K562 (cell line): ENCODE results near the gene VIM. TPM values are rescaled to one million over a fixed set of nuclear protein-coding genes. Genes with fewer than 3 reads are reported as not detected.

Experiments
- ATAC-seq: fragments of 200-7000 bp; cut with Tn5 transposase; 3 replicates; pipeline ENCODE4 v1.9.1; 2020; ENCODE audit warnings: moderate library complexity
- BruUV-seq: library from RNA; stranded (reverse); fragments of 400-500 nt; replicated peaks from 2 replicates; lab custom pipeline; 2021; lab: Mats Ljungman, UMichigan
- CTCF ChIA-PET: fragments of 300-600 bp; formaldehyde crosslinking; extraction: SDS; loops from one replicate; lab custom pipeline; 2021; ENCODE audit warnings: low intra/inter-chr PET ratio; lab: Yijun Ruan, JAX
- POLR2A ChIA-PET: fragments of 300-600, 350-650 bp; sonication (Branson Sonifier 250); formaldehyde crosslinking; extraction: SDS; loops from one replicate; lab custom pipeline; 2021; ENCODE audit warnings: antibody characterized with exemption, inconsistent platforms; lab: Yijun Ruan, JAX
- DNase-seq, 4 experiments: peaks; one replicate each; pipeline versions ENCODE4 v3.0.0 to v3.0.0-alpha.2; 2011 to 2018; ENCODE audit warnings: low spot score in 3 of 4, mixed read lengths in 3 of 4; ENCODE audit errors: extremely low read depth in 1 of 4
- FAIRE-seq: peaks from 2 replicates; lab custom pipeline; 2011; peaks lifted over from hg19 to GRCh38; lab: Jason Lieb, UNC
- H2AFZ ChIP-seq: 2 replicates; pipeline ENCODE4 v1.6.0; 2011; ENCODE audit warnings: low read depth, low read length, control low read depth, inconsistent platforms
- H3K27ac ChIP-seq: fragments of 200-600 bp; 3 replicates; pipeline ENCODE4 v1.8.0; 2011; ENCODE audit warnings: low read depth, mild to moderate bottlenecking, control low read depth, inconsistent platforms, low read length, moderate library complexity, mixed read lengths; ENCODE audit errors: extremely low read depth
- H3K27me3 ChIP-seq, 2 experiments: fragments of 300-600 bp in 1 of 2; 2 replicates in 1 of 2; 3 replicates in 1 of 2; pipeline versions ENCODE4 v1.6.0 to v1.8.0; 2011; ENCODE audit warnings: inconsistent platforms in 2 of 2, low read length in 2 of 2, mild to moderate bottlenecking in 1 of 2, mixed read lengths in 1 of 2, moderate library complexity in 1 of 2; ENCODE audit not compliant: control insufficient read depth in 2 of 2, insufficient read depth in 2 of 2
- H3K36me3 ChIP-seq: fragments of 300-600 bp; 3 replicates; pipeline ENCODE4 v1.8.0; 2011; ENCODE audit warnings: mild to moderate bottlenecking, low read length, inconsistent platforms; ENCODE audit not compliant: control insufficient read depth, insufficient read depth
- H3K4me1 ChIP-seq, 2 experiments: fragments of 200-600 bp in 1 of 2; replicated peaks in 1 of 2; 2 replicates in 1 of 2; 3 replicates in 1 of 2; pipeline versions ENCODE4 v1.5.1 to v1.8.0; 2011; ENCODE audit warnings: inconsistent platforms in 2 of 2, low read length in 2 of 2, mild to moderate bottlenecking in 1 of 2, mixed read lengths in 1 of 2, moderate library complexity in 1 of 2; ENCODE audit not compliant: control insufficient read depth in 2 of 2, insufficient read depth in 2 of 2
- H3K4me2 ChIP-seq: 2 replicates; pipeline ENCODE4 v1.6.1; 2011; ENCODE audit warnings: low read length, control low read depth, inconsistent platforms, mixed read lengths; ENCODE audit not compliant: insufficient read depth
- H3K4me3 ChIP-seq: fragments of 200-600 bp; sonication (generic), shearing (Covaris generic); 2 replicates; pipeline ENCODE4 v1.5.1; 2016; ENCODE audit warnings: control low read depth, inconsistent platforms
- H3K79me2 ChIP-seq: fragments of 200-600 bp; 3 replicates; pipeline ENCODE4 v1.8.0; 2011; ENCODE audit warnings: low read length, inconsistent platforms; ENCODE audit not compliant: control insufficient read depth, insufficient read depth
- H3K9ac ChIP-seq, 2 experiments: 2 replicates each; pipeline versions ENCODE4 v1.6.0 to v1.6.1; 2011; ENCODE audit warnings: low read depth in 2 of 2, low read length in 2 of 2, control low read depth in 1 of 2, inconsistent platforms in 1 of 2, mild to moderate bottlenecking in 1 of 2, mixed read lengths in 1 of 2; ENCODE audit not compliant: insufficient read depth in 1 of 2
- H3K9me1 ChIP-seq: one replicate; pipeline ENCODE4 v1.6.0; 2011; ENCODE audit warnings: inconsistent platforms, mild to moderate bottlenecking, low read length, moderate library complexity; ENCODE audit not compliant: control insufficient read depth, insufficient read depth
- H3K9me3 ChIP-seq: replicated peaks from 2 replicates; pipeline ENCODE4 v1.5.1; 2011; ENCODE audit warnings: low read depth, low read length, inconsistent platforms; ENCODE audit not compliant: control insufficient read depth, insufficient read depth
- H4K20me1 ChIP-seq: replicated peaks from 2 replicates; pipeline ENCODE4 v1.6.1; 2011; ENCODE audit warnings: low read length, inconsistent platforms, mixed read lengths; ENCODE audit not compliant: control insufficient read depth, insufficient read depth
- ADNP ChIP-seq: fragments of 200-800 bp; sonication (Bioruptor generic); IDR thresholded peaks from 2 replicates; pipeline ENCODE4 v1.6.1; 2016; ENCODE audit warnings: missing genetic modification characterization, missing compliant biosample characterization
- HSF4 ChIP-seq: fragments of 250-450 bp; sonication (Bioruptor Pico); IDR thresholded peaks from 2 replicates; pipeline ENCODE4 v2.1.2; 2022; ENCODE audit warnings: mild to moderate bottlenecking, moderate library complexity, borderline replicate concordance
- RBBP5 ChIP-seq: fragments of 200-600 bp; sonication (generic); IDR thresholded peaks from 2 replicates; pipeline ENCODE4 v1.6.1; 2012; ENCODE audit warnings: borderline replicate concordance, mild to moderate bottlenecking, low read length, control low read depth, inconsistent platforms; ENCODE audit not compliant: insufficient read depth, poor library complexity, severe bottlenecking
- TAF9B ChIP-seq: fragments of 450-650 bp; IDR thresholded peaks from 2 replicates; pipeline ENCODE4 v1.6.1; 2018; ENCODE audit warnings: mild to moderate bottlenecking; ENCODE audit not compliant: partially characterized antibody
- WGBS: fragments of 100-300 bp; shearing (Covaris generic); methylation state at CpG from one replicate; pipeline ENCODE4 v1.1.6; 2016; ENCODE audit warnings: low coverage, mixed read lengths; ENCODE audit not compliant: insufficient coverage; ENCODE audit errors: missing lambda C conversion rate; 5-methylcytosine and 5-hydroxymethylcytosine counted together
- in situ Hi-C: fragments of 300-500 bp; cut with MboI; formaldehyde crosslinking; loops from 4 replicates; pipeline ENCODE4 v1.15.0; 2018; ENCODE audit warnings: inconsistent platforms, mixed read lengths
- intact Hi-C: fragments of 100-400 bp; cut with micrococcal nuclease; formaldehyde crosslinking; loops from 2 replicates; pipeline ENCODE4 v1.14.2; 2022
- polyA plus RNA-seq, 8 experiments: library from polyadenylated mRNA; depleted of rRNA in 4 of 8; stranded (reverse) in 5 of 8; unstranded in 3 of 8; fragments of >200 nt; fragmentation: Nextera tagmentation in 2 of 8; fragmentation: Illumina TruSeq in 1 of 8; extraction: Ambion mirVana in 2 of 8; extraction: Trizol in 1 of 8; gene quantifications; 2 replicates each; pipeline versions ENCODE4 v1.2.1 to v1.2.3, GENCODE V29; 2011 to 2014; ENCODE audit warnings: inconsistent platforms in 1 of 8, missing spikeins in 1 of 8
- total RNA-seq, 7 experiments: library from RNA; depleted of rRNA in 6 of 7; stranded (reverse); fragments of >200 nt in 6 of 7; fragmentation: Illumina TruSeq in 2 of 7; extraction: Trizol in 2 of 7; gene quantifications; 2 replicates each; pipeline versions ENCODE4 v1.2.1 to v1.2.3, GENCODE V29; 2011 to 2021; ENCODE audit warnings: low replicate concordance in 1 of 7
- TF ChIP-seq, protein P1 (sequence below): sonication (generic); formaldehyde crosslinking; IDR thresholded peaks from 2 replicates; pipeline ENCODE4 v1.8.0; 2022; ENCODE audit warnings: mild to moderate bottlenecking, missing genetic modification reagents
- TF ChIP-seq, protein P2 (sequence below): fragments of 200-800 bp; sonication (Bioruptor generic); IDR thresholded peaks from 2 replicates; pipeline ENCODE4 v1.6.1; 2016; ENCODE audit warnings: missing genetic modification characterization, missing compliant biosample characterization

Gene VIM
- total and polyA plus RNA-seq, 9 of the 15 experiments (the other 6 are each of a cell fraction or from before 2014, with no cell fraction given) = 86.0 to 621 (median 383) TPM

DNA sequence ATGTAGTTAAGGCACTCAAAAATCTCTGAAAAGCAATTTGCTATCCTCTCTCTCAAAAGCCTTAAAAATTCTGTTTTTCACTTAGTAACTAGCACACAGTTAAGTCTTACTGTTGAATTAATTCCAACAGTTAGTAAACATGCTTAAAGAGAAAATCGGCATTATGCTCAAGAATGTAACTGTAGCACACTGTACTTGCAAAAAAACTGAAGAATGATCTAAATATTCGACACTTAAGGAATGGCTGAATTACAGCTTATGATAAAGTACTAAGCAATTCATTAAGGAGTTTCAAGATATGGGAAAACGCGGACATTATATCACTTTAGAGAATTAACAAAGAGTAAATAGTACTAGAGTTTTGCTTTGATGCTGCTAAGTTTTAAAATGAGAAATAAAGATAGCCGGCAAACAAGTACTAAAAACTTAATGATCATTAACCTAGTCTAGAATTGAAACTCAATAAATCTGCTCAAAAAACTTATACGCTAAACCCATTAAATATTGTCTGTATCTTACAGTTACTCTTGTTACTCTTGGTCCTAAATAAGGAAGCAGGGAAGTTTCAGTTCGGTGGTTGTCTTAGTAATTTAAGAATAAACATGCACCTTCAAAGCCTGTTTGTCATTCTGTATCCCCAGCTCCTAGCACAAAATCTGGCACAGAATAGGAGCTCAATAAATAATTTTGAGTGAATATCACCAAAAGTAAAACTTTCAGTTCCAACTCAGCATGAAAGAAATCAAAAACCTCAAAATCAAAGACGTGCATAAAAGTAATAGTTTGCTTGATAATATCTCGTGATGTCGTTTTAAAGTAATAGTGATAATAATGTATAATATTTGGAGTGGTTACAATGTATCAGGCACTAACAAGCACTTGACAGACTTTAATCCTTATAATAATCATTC is 27.8 kb upstream of the VIM start:
- peak overlapping the region; percentile 67 for H3K4me3 ChIP-seq
- ChIA-PET POLR2A (interaction anchor here (0.6 to 1.8 kb wide), 5 partner anchors 12 to 164 kb away, joined by 3 to 17 read pairs (median 6); no protein-coding TSS in a partner anchor), CTCF (no interaction called here)
- H4K20me1 ChIP-seq = no peaks in the 10 kb centered on the region
- H3K9me1 ChIP-seq = no peaks in the 10 kb centered on the region
- peak overlapping the region in 1 of 2 experiments; percentile 79; a peak in 3 of 4 replicates for H3K9ac ChIP-seq
- H2AFZ ChIP-seq = peak overlapping the region; percentile 90
- H3K4me2 ChIP-seq = peak overlapping the region; percentile 81
- ATAC-seq (no peak), DNase-seq (no peak), FAIRE-seq (no peak)
- no peaks in the 10 kb centered on the region for H3K27me3 ChIP-seq
- H3K36me3 ChIP-seq = no peaks in the 10 kb centered on the region
- TSS peak; percentile 56 for BruUV-seq
- H3K27ac ChIP-seq = peak overlapping the region; percentile 89
- peaks cover 14 to 55% of the 10 kb centered on the region in 2 experiments for H3K4me1 ChIP-seq
- 2% methylated on average over 10 of the region's 10 CpGs for WGBS
- H3K79me2 ChIP-seq = peaks cover 28% of the 10 kb centered on the region; the same call in 2 of the 3 replicates
- no peaks in the 10 kb centered on the region for H3K9me3 ChIP-seq
- in situ Hi-C loops (no loop called here), intact Hi-C loops (loop anchor here (5.0 kb wide), 1 partner anchor 57 kb away; no protein-coding TSS in a partner anchor)
- TF ChIP-seq HSF4 (CRISPR knock-in tag) (no peak), TAF9B (no peak), RBBP5 (no peak), ADNP (peak; percentile 28; the same call in 1 of the 2 replicates)
- TF ChIP-seq, protein P1, sequence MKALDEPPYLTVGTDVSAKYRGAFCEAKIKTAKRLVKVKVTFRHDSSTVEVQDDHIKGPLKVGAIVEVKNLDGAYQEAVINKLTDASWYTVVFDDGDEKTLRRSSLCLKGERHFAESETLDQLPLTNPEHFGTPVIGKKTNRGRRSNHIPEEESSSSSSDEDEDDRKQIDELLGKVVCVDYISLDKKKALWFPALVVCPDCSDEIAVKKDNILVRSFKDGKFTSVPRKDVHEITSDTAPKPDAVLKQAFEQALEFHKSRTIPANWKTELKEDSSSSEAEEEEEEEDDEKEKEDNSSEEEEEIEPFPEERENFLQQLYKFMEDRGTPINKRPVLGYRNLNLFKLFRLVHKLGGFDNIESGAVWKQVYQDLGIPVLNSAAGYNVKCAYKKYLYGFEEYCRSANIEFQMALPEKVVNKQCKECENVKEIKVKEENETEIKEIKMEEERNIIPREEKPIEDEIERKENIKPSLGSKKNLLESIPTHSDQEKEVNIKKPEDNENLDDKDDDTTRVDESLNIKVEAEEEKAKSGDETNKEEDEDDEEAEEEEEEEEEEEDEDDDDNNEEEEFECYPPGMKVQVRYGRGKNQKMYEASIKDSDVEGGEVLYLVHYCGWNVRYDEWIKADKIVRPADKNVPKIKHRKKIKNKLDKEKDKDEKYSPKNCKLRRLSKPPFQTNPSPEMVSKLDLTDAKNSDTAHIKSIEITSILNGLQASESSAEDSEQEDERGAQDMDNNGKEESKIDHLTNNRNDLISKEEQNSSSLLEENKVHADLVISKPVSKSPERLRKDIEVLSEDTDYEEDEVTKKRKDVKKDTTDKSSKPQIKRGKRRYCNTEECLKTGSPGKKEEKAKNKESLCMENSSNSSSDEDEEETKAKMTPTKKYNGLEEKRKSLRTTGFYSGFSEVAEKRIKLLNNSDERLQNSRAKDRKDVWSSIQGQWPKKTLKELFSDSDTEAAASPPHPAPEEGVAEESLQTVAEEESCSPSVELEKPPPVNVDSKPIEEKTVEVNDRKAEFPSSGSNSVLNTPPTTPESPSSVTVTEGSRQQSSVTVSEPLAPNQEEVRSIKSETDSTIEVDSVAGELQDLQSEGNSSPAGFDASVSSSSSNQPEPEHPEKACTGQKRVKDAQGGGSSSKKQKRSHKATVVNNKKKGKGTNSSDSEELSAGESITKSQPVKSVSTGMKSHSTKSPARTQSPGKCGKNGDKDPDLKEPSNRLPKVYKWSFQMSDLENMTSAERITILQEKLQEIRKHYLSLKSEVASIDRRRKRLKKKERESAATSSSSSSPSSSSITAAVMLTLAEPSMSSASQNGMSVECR (CRISPR knock-in tag) = no peak
- TF ChIP-seq, protein P2, sequence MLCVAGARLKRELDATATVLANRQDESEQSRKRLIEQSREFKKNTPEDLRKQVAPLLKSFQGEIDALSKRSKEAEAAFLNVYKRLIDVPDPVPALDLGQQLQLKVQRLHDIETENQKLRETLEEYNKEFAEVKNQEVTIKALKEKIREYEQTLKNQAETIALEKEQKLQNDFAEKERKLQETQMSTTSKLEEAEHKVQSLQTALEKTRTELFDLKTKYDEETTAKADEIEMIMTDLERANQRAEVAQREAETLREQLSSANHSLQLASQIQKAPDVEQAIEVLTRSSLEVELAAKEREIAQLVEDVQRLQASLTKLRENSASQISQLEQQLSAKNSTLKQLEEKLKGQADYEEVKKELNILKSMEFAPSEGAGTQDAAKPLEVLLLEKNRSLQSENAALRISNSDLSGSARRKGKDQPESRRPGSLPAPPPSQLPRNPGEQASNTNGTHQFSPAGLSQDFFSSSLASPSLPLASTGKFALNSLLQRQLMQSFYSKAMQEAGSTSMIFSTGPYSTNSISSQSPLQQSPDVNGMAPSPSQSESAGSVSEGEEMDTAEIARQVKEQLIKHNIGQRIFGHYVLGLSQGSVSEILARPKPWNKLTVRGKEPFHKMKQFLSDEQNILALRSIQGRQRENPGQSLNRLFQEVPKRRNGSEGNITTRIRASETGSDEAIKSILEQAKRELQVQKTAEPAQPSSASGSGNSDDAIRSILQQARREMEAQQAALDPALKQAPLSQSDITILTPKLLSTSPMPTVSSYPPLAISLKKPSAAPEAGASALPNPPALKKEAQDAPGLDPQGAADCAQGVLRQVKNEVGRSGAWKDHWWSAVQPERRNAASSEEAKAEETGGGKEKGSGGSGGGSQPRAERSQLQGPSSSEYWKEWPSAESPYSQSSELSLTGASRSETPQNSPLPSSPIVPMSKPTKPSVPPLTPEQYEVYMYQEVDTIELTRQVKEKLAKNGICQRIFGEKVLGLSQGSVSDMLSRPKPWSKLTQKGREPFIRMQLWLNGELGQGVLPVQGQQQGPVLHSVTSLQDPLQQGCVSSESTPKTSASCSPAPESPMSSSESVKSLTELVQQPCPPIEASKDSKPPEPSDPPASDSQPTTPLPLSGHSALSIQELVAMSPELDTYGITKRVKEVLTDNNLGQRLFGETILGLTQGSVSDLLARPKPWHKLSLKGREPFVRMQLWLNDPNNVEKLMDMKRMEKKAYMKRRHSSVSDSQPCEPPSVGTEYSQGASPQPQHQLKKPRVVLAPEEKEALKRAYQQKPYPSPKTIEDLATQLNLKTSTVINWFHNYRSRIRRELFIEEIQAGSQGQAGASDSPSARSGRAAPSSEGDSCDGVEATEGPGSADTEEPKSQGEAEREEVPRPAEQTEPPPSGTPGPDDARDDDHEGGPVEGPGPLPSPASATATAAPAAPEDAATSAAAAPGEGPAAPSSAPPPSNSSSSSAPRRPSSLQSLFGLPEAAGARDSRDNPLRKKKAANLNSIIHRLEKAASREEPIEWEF (CRISPR knock-in tag) = peak; percentile 40; the same call in 1 of the 2 replicates
